HG02884 (cell line): ENCODE results near the gene GPC5.

Source experiments
- ATAC-seq: cut with Tn5 transposase; IDR thresholded peaks from one replicate; pipeline ENCODE4 v1.9.1; 2021; ENCODE audit warnings: mild to moderate bottlenecking, moderate library complexity; ENCODE audit not compliant: unreplicated experiment

The GPC5 gene

GRCh38 chr13:91946498-91947070, 548.2 kb downstream of the GPC5 start:
- peak; percentile 57 for ATAC-seq

- no peak for ATAC-seq
These were observed 550.3 kb downstream of the GPC5 start for GRCh38 chr13:91948736-91949135.

- ATAC-seq: no peak
These were observed 552.4 kb downstream of the GPC5 start for GRCh38 chr13:91950803-91951202.

GRCh38 chr13:91955546-91956355, 557.3 kb downstream of the GPC5 start:
- no peak for ATAC-seq

GRCh38 chr13:91960947-91961346, 562.5 kb downstream of the GPC5 start:
- ATAC-seq: no peak

- ATAC-seq: no peak
These were observed 564.5 kb downstream of the GPC5 start for GRCh38 chr13:91962946-91963345.

GRCh38 chr13:91965511-91965910, 567.1 kb downstream of the GPC5 start:
- no peak for ATAC-seq

GRCh38 chr13:91978571-91978970, 580.1 kb downstream of the GPC5 start:
- no peak for ATAC-seq

- no peak for ATAC-seq
These were observed 588.5 kb downstream of the GPC5 start for GRCh38 chr13:91986761-91987483.

GRCh38 chr13:91988331-91988730, 589.9 kb downstream of the GPC5 start:
- ATAC-seq: no peak

DNA sequence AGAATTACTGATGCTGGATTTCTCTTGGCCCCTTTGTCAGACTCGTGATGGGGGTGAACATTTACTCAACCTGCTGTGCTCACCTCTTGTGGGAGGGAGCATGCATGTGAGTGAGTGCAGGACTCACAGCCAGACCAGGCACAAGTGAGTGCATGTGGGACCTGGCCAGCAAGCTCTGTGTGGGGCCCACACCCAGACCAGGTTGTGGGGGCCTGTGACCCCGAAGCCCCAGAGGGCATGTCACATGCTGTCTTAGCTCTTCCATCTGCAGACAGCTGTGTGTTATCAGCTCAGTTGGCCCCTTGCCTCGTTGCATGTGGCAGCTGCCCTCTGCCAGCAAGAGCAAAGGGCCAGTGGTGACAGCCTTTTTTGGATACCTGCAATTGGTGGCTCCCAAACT, 614.4 kb downstream of the GPC5 start:
- ATAC-seq: no peak

GRCh38 chr13:92017737-92018136, 619.3 kb downstream of the GPC5 start:
- no peak for ATAC-seq

DNA sequence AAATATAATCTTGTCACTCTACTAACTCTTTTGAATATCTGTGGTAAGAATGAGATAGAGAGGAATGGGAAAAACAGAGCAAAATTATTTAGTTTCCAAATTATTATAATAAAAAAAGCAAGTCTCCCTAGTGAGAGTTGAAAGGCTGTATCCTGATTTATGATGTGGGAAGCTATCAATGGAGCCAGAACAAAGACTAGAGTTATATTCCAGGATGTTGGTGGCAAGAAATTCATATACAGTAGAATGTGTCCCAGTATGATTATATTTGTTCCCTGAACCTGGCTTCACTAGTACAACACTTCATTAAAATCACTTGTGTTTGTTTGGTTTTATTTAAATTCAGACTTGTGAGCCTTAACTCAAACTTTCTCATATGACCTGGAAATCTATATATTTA, 630.3 kb downstream of the GPC5 start:
- ATAC-seq: no peak

- no peak for ATAC-seq
These were observed 631.2 kb downstream of the GPC5 start for GRCh38 chr13:92029641-92030040.

GRCh38 chr13:92038905-92039304, 640.5 kb downstream of the GPC5 start:
- ATAC-seq: no peak

DNA sequence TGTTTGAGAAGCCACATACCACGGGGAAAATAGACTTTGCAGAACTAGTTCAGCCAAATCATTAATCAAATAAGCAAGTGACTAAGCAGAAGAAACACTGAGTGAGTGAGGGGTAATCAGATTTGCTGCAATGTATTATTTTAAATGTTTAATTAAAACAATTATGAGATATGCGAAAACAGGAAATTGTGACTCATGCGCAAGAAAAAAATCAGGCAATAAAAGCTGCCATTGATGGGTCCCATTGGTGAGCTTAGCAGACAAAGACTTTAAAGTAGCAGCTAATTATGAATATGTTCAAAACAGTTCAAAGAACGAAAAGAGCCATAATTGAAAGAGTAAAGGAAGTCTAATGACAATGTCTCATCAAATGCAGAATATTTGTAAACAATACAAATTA, 644.1 kb downstream of the GPC5 start:
- ATAC-seq: no peak

DNA sequence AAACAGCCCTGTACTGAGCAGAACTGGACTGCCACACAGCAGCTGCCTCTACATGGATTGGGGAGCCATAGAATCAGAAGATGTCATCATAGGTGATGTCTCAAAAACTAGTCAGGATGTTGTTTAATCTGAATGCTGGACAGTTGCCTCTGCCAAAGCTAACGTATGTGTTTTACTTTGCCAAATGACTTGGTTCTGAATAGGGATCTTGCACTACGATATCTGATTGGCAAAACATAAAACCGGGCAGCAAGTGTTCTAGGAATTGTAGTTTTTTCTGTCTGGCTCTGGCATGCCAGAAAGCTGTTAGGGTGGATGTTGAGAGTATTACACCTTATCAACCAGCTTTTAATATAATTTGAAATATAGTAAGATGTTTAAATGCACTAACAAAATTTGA, 645.9 kb downstream of the GPC5 start:
- ATAC-seq: no peak

- no peak for ATAC-seq
These were observed 656.0 kb downstream of the GPC5 start for GRCh38 chr13:92054389-92054788.

GRCh38 chr13:92074658-92075057, 676.2 kb downstream of the GPC5 start:
- no peak for ATAC-seq

- no peak for ATAC-seq
These were observed 699.0 kb downstream of the GPC5 start for GRCh38 chr13:92097337-92097903.

GRCh38 chr13:92101801-92102200, 703.4 kb downstream of the GPC5 start:
- ATAC-seq: no peak

DNA sequence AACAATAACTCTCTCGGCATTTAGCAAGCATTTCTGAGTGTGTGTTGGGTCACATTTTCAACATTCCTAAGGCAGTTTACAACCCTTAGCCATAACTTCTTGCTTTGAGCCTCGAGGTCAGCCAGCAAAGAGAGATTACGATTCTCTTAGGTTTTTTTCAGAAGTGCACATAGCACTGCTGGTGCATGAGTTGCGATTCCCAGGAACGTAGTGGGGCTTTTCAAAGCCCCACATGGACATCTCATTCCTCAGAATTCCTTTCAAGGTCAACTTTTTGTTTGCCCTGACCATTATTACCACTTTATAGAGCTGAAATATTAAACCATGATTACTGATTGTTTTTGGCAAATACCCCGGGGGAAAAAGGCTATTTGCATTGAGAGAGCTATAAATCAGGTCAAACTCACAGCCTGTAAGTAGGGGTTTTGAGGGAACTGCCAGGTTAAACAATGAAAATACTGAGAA, 705.3 kb downstream of the GPC5 start:
- ATAC-seq: no peak
